IPS-NIHi7 (cell line): ENCODE measurements around the gene SUGP2.
"Not testable (repeated sequence)": the region's sequence is repeated elsewhere in the genome, so short reads cannot be mapped to it uniquely, and the experiment has no call there.

ENCODE experiments used
- DNase-seq: peaks from one replicate; pipeline ENCODE4 v3.0.0; 2012; ENCODE audit warnings: mixed read lengths; ENCODE audit errors: extremely low spot score

Gene SUGP2

GRCh38 chr19:19033176-19033425, 216 bp downstream of the SUGP2 start:
- DNase-seq = no peak

DNA sequence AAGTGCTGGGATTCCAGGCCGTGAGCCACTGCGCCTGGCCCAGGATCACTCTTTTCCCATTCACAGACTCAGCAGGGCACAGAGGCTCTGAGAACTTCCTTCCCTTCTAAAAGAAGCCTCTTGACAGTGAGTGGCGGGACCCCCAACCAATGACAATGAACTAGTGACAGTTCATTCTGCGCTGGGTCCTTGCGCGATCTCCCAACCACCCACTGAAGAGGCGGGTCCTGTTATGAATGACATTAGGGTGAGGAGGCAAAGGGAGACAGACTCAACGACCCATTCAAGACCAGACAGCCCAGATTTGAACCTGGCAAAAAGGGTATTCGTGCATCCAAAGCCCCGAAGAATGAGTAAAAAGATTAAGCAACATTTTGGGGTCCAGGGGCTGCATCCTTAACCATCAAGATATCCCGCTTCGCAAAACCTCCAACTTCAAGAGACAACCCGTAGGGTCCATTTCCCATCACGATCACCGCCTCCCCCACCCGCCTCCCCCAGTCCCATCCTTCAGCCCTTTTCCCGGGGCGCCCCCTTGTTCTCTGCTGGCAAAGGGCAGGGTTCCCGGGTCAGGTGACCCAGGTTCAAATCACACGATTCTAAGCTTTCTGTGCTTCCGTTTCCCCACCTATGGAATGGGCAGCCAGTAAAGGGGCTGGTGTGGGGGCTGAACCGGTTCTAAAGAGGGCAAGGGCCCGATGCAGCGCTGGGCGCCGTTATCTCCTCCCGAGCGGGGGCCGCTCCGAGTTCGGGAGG, 719 bp downstream of the SUGP2 start:
- DNase-seq = peak; percentile 97

GRCh38 chr19:19031891-19032290, 1.4 kb downstream of the SUGP2 start:
- no peak for DNase-seq

- no peak for DNase-seq
Observed at GRCh38 chr19:19028526-19028925, 4.8 kb downstream of the SUGP2 start.

DNA sequence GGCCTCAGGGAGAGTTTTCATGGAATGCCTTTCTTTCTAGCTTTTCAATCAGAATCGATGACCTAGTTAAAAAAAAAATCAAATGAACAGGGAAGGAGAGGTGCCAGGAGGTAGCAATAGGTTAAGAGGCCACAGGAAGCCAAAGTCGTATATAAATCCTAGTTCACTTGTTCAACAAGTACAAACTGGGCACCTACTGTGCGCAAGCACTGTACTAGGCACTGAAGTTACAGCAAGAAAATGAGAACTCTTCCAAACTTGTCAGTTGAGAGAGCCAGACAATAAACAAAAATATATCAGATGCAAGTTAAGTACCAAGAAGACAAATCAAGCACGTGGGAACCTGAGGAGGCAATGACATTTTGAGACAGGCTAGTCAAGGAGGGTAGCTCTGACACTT, 6.1 kb downstream of the SUGP2 start:
- DNase-seq = no peak

GRCh38 chr19:19026299-19026971, 6.9 kb downstream of the SUGP2 start:
- DNase-seq = no peak

DNA sequence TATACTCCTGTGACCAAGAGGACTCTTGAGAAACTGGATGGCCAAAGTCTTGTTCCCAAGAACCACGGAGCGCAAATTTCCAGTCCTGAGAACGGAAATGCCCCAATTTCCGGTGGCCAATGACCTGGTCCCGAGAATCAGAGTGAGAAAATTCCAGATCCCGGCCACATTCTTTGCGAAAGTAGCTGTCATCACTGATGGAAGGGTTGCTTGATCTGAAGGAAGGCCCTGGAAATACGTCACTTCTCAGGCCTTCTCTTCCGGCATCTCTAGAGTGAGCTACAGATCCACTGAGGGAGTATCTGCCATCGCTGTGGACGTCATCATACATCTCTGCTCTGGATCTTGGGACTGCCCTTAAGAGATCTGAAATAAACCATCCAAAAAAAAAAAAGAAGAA, 7.5 kb downstream of the SUGP2 start:
- DNase-seq = no peak

DNA sequence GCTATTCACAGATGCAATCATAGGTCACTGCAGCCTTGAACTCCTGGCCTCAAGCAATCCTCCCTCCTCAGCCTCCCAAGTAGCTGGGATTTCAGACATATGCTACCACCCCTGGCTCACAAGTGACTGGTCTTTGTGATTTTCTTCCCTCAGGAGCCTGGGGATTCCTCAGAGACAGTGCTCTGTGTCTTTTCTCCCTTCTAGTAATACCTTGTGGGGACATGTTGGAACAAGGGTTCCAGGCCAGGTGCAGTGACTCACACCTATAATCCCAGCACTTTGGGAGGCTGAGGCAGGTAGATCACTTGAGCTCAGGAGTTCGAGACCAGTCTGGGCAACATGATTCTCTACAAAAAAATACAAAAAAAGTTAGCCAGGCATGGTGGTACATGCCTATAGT, 9.9 kb downstream of the SUGP2 start:
- DNase-seq = not testable (repeated sequence)

DNA sequence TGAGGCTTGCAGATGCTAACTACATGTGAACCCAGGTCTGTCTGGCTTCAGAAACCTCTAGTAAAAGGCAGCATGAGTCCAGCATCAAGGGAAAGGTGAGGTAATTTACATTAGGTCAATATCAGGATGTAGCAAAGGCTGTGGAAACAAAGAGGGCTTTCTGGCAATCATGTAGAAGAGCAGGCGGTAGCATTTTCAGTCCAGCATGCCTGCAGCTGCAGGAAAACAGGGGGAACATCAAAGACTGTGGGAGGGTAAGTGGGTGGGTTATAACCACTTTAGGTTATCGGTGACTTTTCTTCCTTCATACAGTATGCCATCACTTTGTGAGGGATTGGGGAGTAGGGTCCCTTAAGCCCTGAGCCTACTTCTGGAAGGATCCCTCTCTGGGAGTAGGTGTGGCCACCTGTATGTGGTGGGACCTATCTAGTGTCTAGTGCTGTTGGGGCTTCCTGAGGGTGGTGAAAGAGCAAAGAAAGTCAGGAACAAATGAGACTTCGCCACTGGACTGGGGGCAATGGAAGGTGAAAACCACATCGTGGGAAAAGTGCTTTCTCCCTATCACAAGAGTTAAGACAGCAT, 10.8 kb downstream of the SUGP2 start:
- no peak for DNase-seq

- no peak for DNase-seq
Observed at GRCh38 chr19:19021115-19021514, 12.2 kb downstream of the SUGP2 start.

DNA sequence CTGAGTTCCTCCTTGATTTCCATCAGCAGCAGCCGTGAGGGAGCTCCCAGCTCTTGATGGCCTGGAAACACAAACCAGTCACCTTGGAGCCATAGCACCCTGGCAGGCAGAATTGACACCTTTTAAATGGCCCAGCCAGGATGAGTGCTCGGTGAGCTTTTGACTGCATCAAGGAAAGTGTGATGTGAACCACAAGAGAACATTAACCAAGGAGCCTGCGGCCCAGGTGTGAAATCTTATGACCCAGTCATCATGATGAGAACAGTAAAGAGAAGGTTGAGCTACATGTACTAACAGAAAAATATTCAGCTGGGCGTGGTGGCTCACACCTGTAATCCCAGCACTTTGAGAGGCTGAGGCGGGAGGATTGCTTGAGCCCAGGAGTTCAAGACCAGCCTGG, 22.8 kb downstream of the SUGP2 start:
- DNase-seq = no peak

DNA sequence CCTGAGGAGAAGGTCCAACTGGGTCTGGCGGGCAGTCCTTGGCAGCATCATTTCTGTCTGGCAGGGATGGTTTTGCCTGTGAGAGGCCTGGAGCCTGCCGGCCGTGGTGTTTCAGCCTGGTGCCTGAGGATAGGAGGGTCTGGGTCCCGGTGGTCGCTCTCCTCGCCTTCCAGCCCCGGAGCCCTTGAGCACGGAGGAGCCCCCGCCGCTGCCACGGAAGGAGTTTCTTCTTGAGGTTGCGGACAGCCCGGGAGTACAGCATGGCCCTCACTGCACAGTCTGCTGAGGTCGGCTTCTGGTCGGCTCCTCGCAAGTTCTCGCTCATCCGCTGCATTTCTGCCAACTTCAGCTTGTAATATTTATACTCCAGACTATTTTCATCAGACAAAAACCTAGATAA, 23.4 kb downstream of the SUGP2 start:
- DNase-seq = no peak

- DNase-seq = no peak
Observed at GRCh38 chr19:19006213-19006612, 27.1 kb downstream of the SUGP2 start.

DNA sequence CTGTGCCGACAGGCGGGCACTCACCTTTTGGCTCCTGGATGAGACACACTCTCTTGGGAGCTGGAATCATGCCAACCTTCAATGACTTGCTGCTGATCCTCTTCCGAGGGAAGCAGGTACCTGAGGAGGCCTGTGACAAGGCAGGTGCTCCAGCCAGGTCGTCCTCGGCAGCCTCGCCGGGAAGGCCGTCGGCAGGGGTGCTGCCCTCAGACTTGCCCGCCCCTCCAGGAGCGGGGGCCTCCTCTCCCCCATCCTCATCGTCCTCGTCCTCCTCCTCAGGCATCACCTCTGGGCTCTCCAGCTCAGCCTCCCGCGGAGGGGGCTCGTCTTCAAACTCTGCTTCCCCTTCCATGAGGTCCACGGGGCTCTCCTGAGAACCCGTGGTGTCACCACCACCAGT, 29.2 kb downstream of the SUGP2 start:
- DNase-seq = no peak

GRCh38 chr19:18999896-19000620, 33.3 kb downstream of the SUGP2 start:
- DNase-seq = peak; percentile 45

DNA sequence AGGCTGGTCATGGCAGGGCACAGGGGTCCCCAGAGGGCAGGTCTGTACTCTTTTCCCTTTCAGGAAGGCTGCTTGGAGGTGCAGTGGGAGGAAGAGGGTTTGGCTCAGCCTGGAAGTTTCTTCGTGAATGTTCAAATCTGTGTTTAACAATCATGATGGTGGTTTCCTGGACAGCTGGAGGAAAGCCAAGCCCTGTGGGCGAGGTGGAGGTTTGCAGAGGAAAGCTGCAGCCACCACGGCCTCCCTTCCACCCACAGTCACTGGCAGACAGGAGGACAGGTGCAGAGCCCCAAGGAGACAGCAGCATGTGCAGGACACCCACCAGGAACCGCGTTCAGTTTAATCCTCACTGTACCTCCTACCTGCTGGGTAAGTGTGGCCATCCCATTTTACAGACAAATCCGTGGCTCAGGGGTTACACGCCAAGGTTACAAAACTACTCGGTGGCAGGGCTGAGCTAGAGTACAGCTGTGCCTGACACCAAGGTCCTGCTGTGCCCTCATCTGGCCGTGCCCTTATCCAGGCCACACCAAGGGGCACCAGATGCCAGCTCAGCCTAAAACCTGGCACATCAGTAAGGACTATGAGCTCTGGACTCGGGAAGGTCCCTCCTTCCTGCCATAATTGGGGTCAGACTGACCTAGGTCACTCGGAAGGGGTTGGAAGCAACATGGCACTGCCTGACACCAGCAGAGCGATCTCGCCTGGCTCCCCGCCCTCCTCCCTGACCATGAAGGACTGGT, 34.1 kb downstream of the SUGP2 start:
- DNase-seq = no peak

DNA sequence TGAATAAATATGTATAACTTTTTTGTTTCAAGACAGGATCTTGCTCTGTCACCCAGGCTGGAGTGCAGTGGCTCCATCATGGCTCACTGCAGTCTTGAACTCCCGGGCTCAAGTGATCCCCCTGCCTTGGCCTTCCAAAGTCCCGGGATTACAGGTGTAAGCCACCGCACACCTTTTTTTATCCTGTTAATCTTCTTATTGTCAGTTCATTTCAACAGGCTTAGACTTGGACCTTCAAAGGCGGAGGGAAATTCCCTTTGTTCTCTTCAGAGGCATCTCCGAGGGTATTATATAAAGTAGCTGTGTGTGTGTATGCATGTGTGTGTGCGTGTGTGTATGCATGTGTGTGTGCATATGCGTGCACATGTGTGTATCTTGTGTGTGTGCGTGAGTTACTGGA, 35.0 kb downstream of the SUGP2 start:
- DNase-seq = no peak

- DNase-seq = no peak
Observed at GRCh38 chr19:18996796-18997394, 36.4 kb downstream of the SUGP2 start.

- no peak for DNase-seq
Observed at GRCh38 chr19:18996351-18996750, 37.0 kb downstream of the SUGP2 start.

DNA sequence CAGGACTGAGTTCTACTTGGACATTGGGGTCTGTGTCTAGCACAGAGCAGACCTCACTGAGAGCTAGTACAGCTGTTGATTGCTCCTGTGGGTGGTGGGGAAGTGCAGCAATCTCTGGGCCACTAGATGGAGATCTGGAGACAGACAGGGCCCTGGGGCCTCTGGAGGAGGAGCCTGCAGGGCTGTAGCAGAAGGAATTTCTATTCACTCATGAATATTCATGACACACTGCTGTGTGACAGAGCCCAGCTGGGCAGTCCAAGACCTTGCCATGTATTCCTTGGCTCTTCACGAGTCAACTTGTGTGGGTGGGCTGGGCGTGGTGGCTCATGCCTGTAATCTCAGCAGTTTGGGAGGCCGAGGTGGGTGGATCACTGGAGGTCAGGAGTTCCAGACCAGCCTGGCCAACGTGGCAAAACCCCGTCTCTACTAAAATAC, 37.5 kb downstream of the SUGP2 start:
- peak; percentile 97 for DNase-seq

DNA sequence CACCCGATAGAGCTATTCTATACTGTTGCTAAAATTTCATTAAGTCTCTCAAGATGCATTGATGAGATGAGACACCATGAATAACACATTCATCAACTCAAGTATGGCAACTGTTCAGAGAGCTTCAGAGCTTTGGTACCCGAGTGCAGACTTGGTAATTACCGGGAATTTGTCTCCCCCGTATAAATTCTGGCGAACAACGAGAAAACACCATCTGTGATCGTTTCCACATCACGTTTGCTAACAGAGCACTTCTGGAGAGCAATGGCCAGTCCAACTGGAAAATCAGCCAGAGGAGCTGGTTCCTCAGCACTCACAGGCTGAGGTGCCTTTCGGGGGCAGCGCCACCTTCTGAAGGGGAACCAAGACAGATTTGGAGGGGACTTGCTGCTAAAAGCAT, 40.2 kb downstream of the SUGP2 start:
- no peak for DNase-seq

DNA sequence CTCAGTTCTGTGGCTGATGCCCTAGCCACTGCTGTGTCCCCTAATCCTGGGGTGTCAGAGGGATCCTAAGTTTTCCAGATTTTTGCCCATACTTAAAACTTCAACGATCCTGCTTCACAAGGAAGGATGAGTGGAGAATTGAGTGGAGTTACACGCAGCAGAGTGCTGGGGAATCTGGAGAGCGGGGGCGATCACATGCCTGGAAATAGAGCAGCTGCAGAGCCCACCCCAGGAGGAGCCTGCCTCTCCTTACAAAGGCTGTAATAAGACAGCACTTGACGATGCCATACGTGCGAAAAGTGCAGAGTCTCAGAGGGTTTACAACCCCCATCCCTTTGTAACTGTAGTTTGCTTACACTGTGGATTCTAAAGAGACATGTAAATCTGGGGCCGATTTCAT, 40.6 kb downstream of the SUGP2 start:
- no peak for DNase-seq
